HEK293 (cell line): Measurements from ENCODE around the gene MELK.
"Not testable (repeated sequence)": the region's sequence is repeated elsewhere in the genome, so short reads cannot be mapped to it uniquely, and the experiment has no call there.

Experiments used
- CTCF ChIA-PET: fragments of 350-600 bp; formaldehyde crosslinking; extraction: SDS; loops from one replicate; lab custom pipeline; 2021; ENCODE audit warnings: antibody characterized with exemption; lab: Yijun Ruan, JAX
- POLR2A ChIA-PET: fragments of 300-600 bp; formaldehyde crosslinking; extraction: SDS; loops from one replicate; lab custom pipeline; 2020; ENCODE audit warnings: antibody characterized with exemption, inconsistent platforms; lab: Yijun Ruan, JAX
- H3K27ac ChIP-seq: fragments of 200-500 bp; sonication (Bioruptor generic); 2 replicates; pipeline ENCODE4 v1.5.1; 2014; ENCODE audit warnings: low read depth, low read length, control low read depth, inconsistent platforms; ENCODE audit errors: extremely low read depth
- H3K36me3 ChIP-seq, 2 experiments: fragments of 200-500 bp in 1 of 2; sonication (Bioruptor generic) in 1 of 2; 1 replicate in 1 of 2; 2 replicates in 1 of 2; pipeline ENCODE4 v1.5.1; 2014 to 2017; ENCODE audit warnings: inconsistent platforms in 2 of 2, low read length in 2 of 2; ENCODE audit not compliant: control insufficient read depth in 2 of 2, insufficient read depth in 1 of 2
- H3K4me1 ChIP-seq: fragments of 200-500 bp; sonication (Bioruptor generic); 2 replicates; pipeline ENCODE4 v1.5.1; 2014; ENCODE audit warnings: mild to moderate bottlenecking, low read length, inconsistent platforms; ENCODE audit not compliant: control insufficient read depth, insufficient read depth
- H3K4me3 ChIP-seq: 2 replicates; pipeline ENCODE4 v1.5.1; 2011; ENCODE audit warnings: low read depth, mild to moderate bottlenecking, control low read depth, low read length, moderate library complexity
- H3K9me3 ChIP-seq: fragments of 200-500 bp; sonication (Bioruptor generic); 2 replicates; pipeline ENCODE4 v1.5.1; 2014; ENCODE audit warnings: low read depth, low read length, inconsistent platforms; ENCODE audit not compliant: control insufficient read depth, insufficient read depth
- KLF17 ChIP-seq: fragments of 450-650 bp; formaldehyde crosslinking; IDR thresholded peaks from 2 replicates; pipeline ENCODE4 v1.5.1; 2016; ENCODE audit warnings: missing biosample characterization, missing genetic modification characterization
- YY2 ChIP-seq: fragments of 450-650 bp; formaldehyde crosslinking; IDR thresholded peaks from 2 replicates; pipeline ENCODE4 v1.5.1; 2016; ENCODE audit warnings: missing biosample characterization, missing genetic modification characterization
- ZNF112 ChIP-seq: fragments of 450-650 bp; formaldehyde crosslinking; IDR thresholded peaks from 2 replicates; pipeline ENCODE4 v1.5.0; 2017; ENCODE audit warnings: missing biosample characterization, missing genetic modification characterization
- ZNF140 ChIP-seq: fragments of 450-650 bp; formaldehyde crosslinking; IDR thresholded peaks from 2 replicates; pipeline ENCODE4 v1.5.1; 2016; ENCODE audit warnings: missing biosample characterization, missing genetic modification characterization
- ZNF146 ChIP-seq: fragments of 450-650 bp; formaldehyde crosslinking; IDR thresholded peaks from 2 replicates; pipeline ENCODE4 v1.5.1; 2016; ENCODE audit warnings: missing biosample characterization, missing genetic modification characterization
- ZNF148 ChIP-seq: fragments of 450-650 bp; formaldehyde crosslinking; IDR thresholded peaks from 2 replicates; pipeline ENCODE4 v1.5.0; 2017; ENCODE audit warnings: missing biosample characterization, missing genetic modification characterization, borderline replicate concordance
- ZNF214 ChIP-seq: fragments of 450-650 bp; formaldehyde crosslinking; IDR thresholded peaks from 2 replicates; pipeline ENCODE4 v1.5.1; 2017; ENCODE audit warnings: missing biosample characterization, mild to moderate bottlenecking, missing genetic modification characterization, borderline replicate concordance
- ZNF302 ChIP-seq: fragments of 450-650 bp; formaldehyde crosslinking; IDR thresholded peaks from 2 replicates; pipeline ENCODE4 v1.5.1; 2016; ENCODE audit warnings: missing biosample characterization, missing genetic modification characterization, low read depth
- ZNF416 ChIP-seq: fragments of 450-650 bp; formaldehyde crosslinking; IDR thresholded peaks from 2 replicates; pipeline ENCODE4 v1.5.1; 2016; ENCODE audit warnings: missing biosample characterization, missing genetic modification characterization
- ZNF473 ChIP-seq: fragments of 450-650 bp; formaldehyde crosslinking; IDR thresholded peaks from 2 replicates; pipeline ENCODE4 v1.5.1; 2017; ENCODE audit warnings: missing biosample characterization, missing genetic modification characterization
- ZNF514 ChIP-seq: fragments of 450-650 bp; formaldehyde crosslinking; IDR thresholded peaks from 2 replicates; pipeline ENCODE4 v1.5.1; 2016; ENCODE audit warnings: missing biosample characterization, missing genetic modification characterization
- ZNF560 ChIP-seq: fragments of 450-650 bp; formaldehyde crosslinking; IDR thresholded peaks from 2 replicates; pipeline ENCODE4 v1.5.1; 2017; ENCODE audit warnings: missing biosample characterization, missing genetic modification characterization, borderline replicate concordance
- ZNF596 ChIP-seq: fragments of 450-650 bp; IDR thresholded peaks from 2 replicates; pipeline ENCODE4 v1.5.0; 2018; ENCODE audit warnings: missing biosample characterization, mild to moderate bottlenecking, missing genetic modification characterization, moderate library complexity
- TF ChIP-seq, protein P1 (sequence below): fragments of 450-650 bp; formaldehyde crosslinking; IDR thresholded peaks from 2 replicates; pipeline ENCODE4 v1.5.1; 2017; ENCODE audit warnings: missing biosample characterization, missing genetic modification characterization

Gene MELK

DNA sequence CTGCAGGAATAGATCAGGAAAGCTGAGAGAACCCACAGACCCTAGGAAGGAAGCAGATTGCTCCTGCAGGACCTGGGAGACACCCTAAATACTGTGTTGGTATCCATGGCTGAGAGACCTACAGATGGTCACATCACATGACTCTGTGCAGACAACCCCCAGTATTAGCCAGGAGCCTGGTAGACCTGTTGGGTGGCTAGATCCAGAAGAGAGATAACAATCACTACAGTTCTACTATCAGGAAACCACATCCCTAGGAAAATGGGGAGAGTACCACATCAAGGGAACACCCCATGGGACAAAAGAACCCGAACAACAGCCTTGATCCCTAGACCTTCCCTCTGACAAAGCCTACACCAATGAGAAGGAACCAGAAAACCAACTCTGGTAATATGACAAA is 24.2 kb upstream of the MELK start (continued):
- TF ChIP-seq ZNF148 (tag by site-specific recombination) (no peak), ZNF596 (tag by site-specific recombination) (no peak), ZNF140 (tag by site-specific recombination) (no peak), ZNF214 (tag by site-specific recombination) (no peak), ZNF302 (no peak), ZNF560 (no peak), YY2 (tag by site-specific recombination) (no peak), ZNF473 (tag by site-specific recombination) (no peak), ZNF112 (tag by site-specific recombination) (no peak), ZNF416 (tag by site-specific recombination) (no peak)
- TF ChIP-seq, protein P1, sequence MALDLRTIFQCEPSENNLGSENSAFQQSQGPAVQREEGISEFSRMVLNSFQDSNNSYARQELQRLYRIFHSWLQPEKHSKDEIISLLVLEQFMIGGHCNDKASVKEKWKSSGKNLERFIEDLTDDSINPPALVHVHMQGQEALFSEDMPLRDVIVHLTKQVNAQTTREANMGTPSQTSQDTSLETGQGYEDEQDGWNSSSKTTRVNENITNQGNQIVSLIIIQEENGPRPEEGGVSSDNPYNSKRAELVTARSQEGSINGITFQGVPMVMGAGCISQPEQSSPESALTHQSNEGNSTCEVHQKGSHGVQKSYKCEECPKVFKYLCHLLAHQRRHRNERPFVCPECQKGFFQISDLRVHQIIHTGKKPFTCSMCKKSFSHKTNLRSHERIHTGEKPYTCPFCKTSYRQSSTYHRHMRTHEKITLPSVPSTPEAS (tag by site-specific recombination), result no peak
- TF ChIP-seq, all 188 proteins: peak for 0

GRCh38 chr9:36550135-36550534 is 22.6 kb upstream of the MELK start:
- no peak overlapping the region for H3K4me3 ChIP-seq
- no peaks in the 10 kb centered on the region for H3K4me1 ChIP-seq
- H3K9me3 ChIP-seq, result no peaks in the 10 kb centered on the region
- no peaks in the 10 kb centered on the region for H3K36me3 ChIP-seq
- TF ChIP-seq ZNF514 (no peak), ZNF146 (tag by site-specific recombination) (0 out of 2 replicates have a peak, but pooled peaks have one; percentile 16)
- TF ChIP-seq, all 188 proteins: peak for 1
- H3K27ac ChIP-seq, result no peak overlapping the region
- CTCF ChIA-PET, result interaction anchor here (1.7 kb wide), 1 partner anchor 143 kb away, joined by 10 read pairs; no protein-coding TSS in a partner anchor
- POLR2A ChIA-PET, result interaction anchor here (0.6 kb wide), 1 partner anchor 142 kb away, joined by 3 read pairs; no protein-coding TSS in a partner anchor

DNA sequence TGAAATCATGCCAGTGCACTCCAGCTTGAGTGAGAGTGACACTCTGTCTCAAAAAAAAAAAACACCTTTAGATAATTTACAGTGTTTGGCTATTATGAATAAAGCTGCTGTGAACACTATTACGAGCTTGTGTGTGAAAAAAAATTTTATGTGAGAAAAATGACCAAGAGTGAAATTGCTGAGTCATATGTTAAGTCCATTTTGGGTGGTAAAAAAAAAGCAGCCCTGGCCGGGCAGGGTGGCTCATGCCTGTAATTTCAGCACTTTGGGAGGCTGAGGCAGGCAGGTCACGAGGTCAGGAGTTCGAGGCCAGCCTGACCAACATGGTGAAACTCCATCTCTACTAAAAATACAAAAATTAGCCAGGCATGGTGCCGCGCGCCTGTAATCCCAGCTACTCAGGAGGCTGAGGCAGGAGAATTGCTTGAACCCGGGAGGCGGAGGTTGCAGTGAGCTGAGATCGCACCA is 22.0 kb upstream of the MELK start:
- ChIA-PET CTCF (interaction anchor here (1.7 kb wide), 1 partner anchor 143 kb away, joined by 10 read pairs; no protein-coding TSS in a partner anchor), POLR2A (interaction anchor here (0.6 kb wide), 2 partner anchors 10 to 142 kb away, joined by 3 read pairs; no protein-coding TSS in a partner anchor)
- not testable (repeated sequence) for H3K9me3 ChIP-seq, H3K36me3 ChIP-seq, H3K4me3 ChIP-seq, H3K27ac ChIP-seq, H3K4me1 ChIP-seq

DNA sequence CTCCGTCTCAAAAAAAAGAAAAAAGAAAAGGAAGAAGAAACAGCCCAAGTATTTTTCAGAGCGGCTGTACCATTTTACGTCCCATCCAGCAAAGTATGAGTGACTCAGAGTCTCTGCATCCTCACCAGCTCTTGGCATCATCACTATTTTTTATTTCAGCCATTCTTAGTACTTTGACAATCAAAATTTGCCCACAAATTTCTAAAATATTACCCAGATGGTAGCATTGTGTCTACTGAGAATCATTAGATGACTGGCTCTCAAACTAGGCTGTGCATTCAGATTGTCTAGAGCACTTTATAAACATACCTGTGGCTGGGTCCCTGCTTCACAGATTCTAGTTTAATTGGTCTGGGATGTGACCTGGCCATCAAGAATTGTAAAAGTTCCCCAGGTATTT is 21.6 kb upstream of the MELK start:
- no peak for TF ChIP-seq KLF17 (tag by site-specific recombination)
- Histone ChIP-seq H3K36me3 (no peaks in the 10 kb centered on the region), H3K9me3 (no peaks in the 10 kb centered on the region), H3K4me1 (no peaks in the 10 kb centered on the region), H3K27ac (no peak overlapping the region), H3K4me3 (no peak overlapping the region)
- ChIA-PET POLR2A (interaction anchor here (0.6 kb wide), 1 partner anchor 10 kb away, joined by 3 read pairs; no protein-coding TSS in a partner anchor), CTCF (interaction anchor here (1.3 to 1.7 kb wide), 2 partner anchors 144 to 178 kb away, joined by 3 to 10 read pairs; no protein-coding TSS in a partner anchor)
